Measurements from ENCODE around the gene ANGPTL2.
"Not testable (repeated sequence)": the region's sequence is repeated elsewhere in the genome, so short reads cannot be mapped to it uniquely, and the experiment has no call there.

ANGPTL2 gene

GRCh38 chr9:127122176-127123063, at the start of gene ANGPTL2:
TSS of gene ANGPTL2 (minus strand) at chr9:127122635. CDS start at chr9:127108731, 13,904 bp downstream.
- in situ Hi-C loops (cut with HindIII; ENCODE audit: low sequenced_read_pairs) = no loop called here
- DNase-seq (ENCODE audit: low read depth) = peak; percentile 66
- peak within 1 kb of the TSS; percentile 56 for H3K4me3 ChIP-seq (ENCODE audit: low read depth, low read length)
- TF ChIP-seq CTCF (IDR thresholded peaks at IDR 0.05; ENCODE audit: low read depth, low read length, missing control alignments) = no peak

- in situ Hi-C loops (cut with HindIII; ENCODE audit: low sequenced_read_pairs); DNase-seq (ENCODE audit: low read depth); H3K4me3 ChIP-seq (ENCODE audit: low read depth, low read length): not testable (repeated sequence)
Observed at GRCh38 chr9:127171348-127171747, 48.9 kb upstream of the ANGPTL2 start.

- TF ChIP-seq CTCF (IDR thresholded peaks at IDR 0.05; ENCODE audit: low read depth, low read length, missing control alignments) = no peak
- in situ Hi-C loops (cut with HindIII; ENCODE audit: low sequenced_read_pairs) = no loop called here
- no peak overlapping the region for H3K4me3 ChIP-seq (ENCODE audit: low read depth, low read length)
- no peak for DNase-seq (ENCODE audit: low read depth)
Observed at GRCh38 chr9:127170652-127171051, 48.2 kb upstream of the ANGPTL2 start.

GRCh38 chr9:127170103-127170502, 47.7 kb upstream of the ANGPTL2 start:
- no peak for TF ChIP-seq CTCF (IDR thresholded peaks at IDR 0.05; ENCODE audit: low read depth, low read length, missing control alignments)
- no peak for DNase-seq (ENCODE audit: low read depth)
- in situ Hi-C loops (cut with HindIII; ENCODE audit: low sequenced_read_pairs) = no loop called here
- no peak overlapping the region for H3K4me3 ChIP-seq (ENCODE audit: low read depth, low read length)

GRCh38 chr9:127169575-127169883, 47.1 kb upstream of the ANGPTL2 start:
- in situ Hi-C loops (cut with HindIII; ENCODE audit: low sequenced_read_pairs) = no loop called here
- DNase-seq (ENCODE audit: low read depth) = no peak
- TF ChIP-seq CTCF (IDR thresholded peaks at IDR 0.05; ENCODE audit: low read depth, low read length, missing control alignments) = no peak
- no peak overlapping the region for H3K4me3 ChIP-seq (ENCODE audit: low read depth, low read length)

- no peak for DNase-seq (ENCODE audit: low read depth)
- H3K4me3 ChIP-seq (ENCODE audit: low read depth, low read length) = no peak overlapping the region
- no peak for TF ChIP-seq CTCF (IDR thresholded peaks at IDR 0.05; ENCODE audit: low read depth, low read length, missing control alignments)
- in situ Hi-C loops (cut with HindIII; ENCODE audit: low sequenced_read_pairs) = no loop called here
Observed at GRCh38 chr9:127168756-127169574, 46.5 kb upstream of the ANGPTL2 start.

All from astrocyte of the cerebellum (primary cell).